Heart left ventricle (tissue), 13 donors: ENCODE measurements around the gene ZNF672.

Experiments used
- POLR2A ChIP-seq, 2 donors: fragments of 450-650 bp; IDR thresholded peaks; one replicate each; pipeline ENCODE4 v1.6.1; 2017; ENCODE audit warnings: antibody characterized with exemption in 2 of 2, mild to moderate bottlenecking in 2 of 2, moderate library complexity in 2 of 2
- TF ChIP-seq, protein P1 (sequence below), 12 donors: fragments of 200-600 bp; sonication (generic) in 4 of 12; IDR thresholded peaks; one replicate each; pipeline versions ENCODE4 v1.5.0 to v1.8.0; 2018 to 2022; ENCODE audit warnings: antibody characterized with exemption in 12 of 12, mild to moderate bottlenecking in 5 of 12
- donor health status: ischemic (EF 13 %, LVEDD 7.1; RV severe dilation, severe dysfunction).
- donor health status: DM: no; HTN: yes; CAD: no.
- donor health status: DM: no; HTN: no; CAD: no.
- donor health status: ischemic (EF 25% LVEDD 6.9; RV normal size, moderate dysfunction).
- donor health status: ischemic (EF 25% LVEDD 5.7; RV mildly dilated, moderate dysfunction).
- donor health status: ischemic (EF 35%, LVEDD 5.7; RV mildly dilated, moderate dysfunction).
- donor health status: nonischemic (EF 11% LVEDD 7.7; RV severe dilation, severe dysfunction).
- donor health status: DM: yes; HTN: yes; CAD: no.
- donor health status: PGD.
- donor health status: ischemic (EF 29% LVEDD 5.4; RV normal size, mild dysfunction).
- donor health status: nonischemic (EF 23%, LVEDD 6.1; RV moderate dilation, normal function).

DNA sequence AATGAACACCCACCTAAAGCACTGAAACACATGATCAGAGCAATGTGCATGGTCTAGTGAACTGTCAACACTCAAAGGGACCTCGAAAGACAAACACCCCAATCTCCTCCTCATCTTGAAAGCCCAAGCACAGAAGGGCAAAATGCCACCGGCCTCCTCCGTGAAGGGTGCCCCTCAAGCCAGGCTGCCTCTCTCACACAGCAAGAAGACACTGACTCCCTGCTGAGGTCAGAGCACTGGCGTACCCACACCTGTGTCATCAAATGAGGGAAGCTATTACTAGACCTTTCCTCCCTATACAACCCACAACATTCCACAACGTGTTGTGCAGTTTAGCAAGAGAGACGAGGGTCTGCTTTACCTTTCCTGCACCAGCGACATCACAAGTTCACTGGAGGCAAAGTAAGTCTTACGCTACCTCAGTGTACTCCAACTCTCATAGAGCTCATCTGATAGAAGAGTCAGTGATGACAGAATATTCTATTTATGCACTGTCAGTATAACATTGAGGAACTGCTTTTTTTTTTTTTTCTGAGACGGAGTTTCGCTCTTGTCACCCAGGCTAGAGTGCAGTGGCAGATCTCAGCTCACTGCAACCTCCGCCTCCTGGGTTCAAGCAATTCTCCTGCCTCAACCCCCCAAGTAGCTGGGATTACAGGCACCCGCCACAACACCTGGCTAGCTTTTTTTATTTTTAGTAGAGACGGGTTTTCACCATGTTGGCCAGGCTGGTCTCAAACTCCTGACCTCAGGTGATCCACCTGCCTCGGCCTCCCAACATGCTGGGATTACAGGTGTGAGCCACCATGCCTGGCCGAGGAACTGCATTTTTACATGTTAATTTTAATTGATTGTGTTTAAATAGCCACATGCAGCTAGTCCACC lies 15.6 kb upstream of the ZNF672 start:
- no peak for TF ChIP-seq POLR2A (IDR thresholded peaks at IDR 0.05)
- TF ChIP-seq, protein P1, sequence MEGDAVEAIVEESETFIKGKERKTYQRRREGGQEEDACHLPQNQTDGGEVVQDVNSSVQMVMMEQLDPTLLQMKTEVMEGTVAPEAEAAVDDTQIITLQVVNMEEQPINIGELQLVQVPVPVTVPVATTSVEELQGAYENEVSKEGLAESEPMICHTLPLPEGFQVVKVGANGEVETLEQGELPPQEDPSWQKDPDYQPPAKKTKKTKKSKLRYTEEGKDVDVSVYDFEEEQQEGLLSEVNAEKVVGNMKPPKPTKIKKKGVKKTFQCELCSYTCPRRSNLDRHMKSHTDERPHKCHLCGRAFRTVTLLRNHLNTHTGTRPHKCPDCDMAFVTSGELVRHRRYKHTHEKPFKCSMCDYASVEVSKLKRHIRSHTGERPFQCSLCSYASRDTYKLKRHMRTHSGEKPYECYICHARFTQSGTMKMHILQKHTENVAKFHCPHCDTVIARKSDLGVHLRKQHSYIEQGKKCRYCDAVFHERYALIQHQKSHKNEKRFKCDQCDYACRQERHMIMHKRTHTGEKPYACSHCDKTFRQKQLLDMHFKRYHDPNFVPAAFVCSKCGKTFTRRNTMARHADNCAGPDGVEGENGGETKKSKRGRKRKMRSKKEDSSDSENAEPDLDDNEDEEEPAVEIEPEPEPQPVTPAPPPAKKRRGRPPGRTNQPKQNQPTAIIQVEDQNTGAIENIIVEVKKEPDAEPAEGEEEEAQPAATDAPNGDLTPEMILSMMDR (IDR thresholded peaks at IDR 0.05), result no peak
